B cell (primary cell): ENCODE results near the gene MBNL2. TPM values are rescaled to one million over a fixed set of nuclear protein-coding genes. Genes with fewer than 3 reads are reported as not detected.

Experiments
- ATAC-seq: fragments of 200-7000 bp; cut with Tn5 transposase; one replicate; pipeline ENCODE4 v1.10.0; 2021; ENCODE audit warnings: low read depth, mild to moderate bottlenecking, moderate number of reproducible peaks, moderate library complexity
- CTCF ChIA-PET: fragments of 350-600 bp; sonication (Branson Sonifier 250); formaldehyde crosslinking; loops from one replicate; lab custom pipeline; 2021; ENCODE audit warnings: antibody characterized with exemption, inconsistent platforms; lab: Charles Lee
- POLR2A ChIA-PET: fragments of 350-600 bp; sonication (Branson Sonifier 250); formaldehyde crosslinking; loops from one replicate; lab custom pipeline; 2021; ENCODE audit warnings: antibody characterized with exemption; lab: Charles Lee
- DNase-seq: peaks from one replicate; pipeline ENCODE4 v3.0.0; 2013
- H2AFZ ChIP-seq: 2 replicates; pipeline ENCODE4 v1.6.1; 2012; ENCODE audit warnings: mild to moderate bottlenecking, low read depth, low read length; ENCODE audit not compliant: insufficient read depth, poor library complexity, severe bottlenecking
- H3K27ac ChIP-seq, 2 donors: 1 replicate in 1 of 2; 2 replicates in 1 of 2; pipeline ENCODE4 v1.5.1; 2012 to 2013; ENCODE audit warnings: low read length in 2 of 2, mild to moderate bottlenecking in 2 of 2, moderate library complexity in 1 of 2
- H3K27me3 ChIP-seq, 4 experiments: fragments of 200-600 bp in 1 of 4; sonication (generic) in 1 of 4; replicated peaks in 1 of 4; 1 replicate in 2 of 4; 2 replicates in 2 of 4; pipeline versions ENCODE4 v1.6.1 to v1.7.0; 2013 to 2016; ENCODE audit warnings: low read length in 3 of 4, mild to moderate bottlenecking in 2 of 4, mixed read lengths in 1 of 4, moderate library complexity in 1 of 4; ENCODE audit not compliant: insufficient read depth in 4 of 4, control insufficient read depth in 3 of 4; ENCODE audit errors: control extremely low read depth in 1 of 4
- H3K36me3 ChIP-seq, 2 experiments: replicated peaks in 1 of 2; 1 replicate in 1 of 2; 2 replicates in 1 of 2; pipeline versions ENCODE4 v1.6.1 to v1.7.1; 2013; ENCODE audit warnings: low read length in 1 of 2; ENCODE audit not compliant: insufficient read depth in 2 of 2, control insufficient read depth in 1 of 2; ENCODE audit errors: control extremely low read depth in 1 of 2, extremely low read depth in 1 of 2
- H3K4me1 ChIP-seq, 2 donors: fragments of 200-600 bp in 1 of 2; sonication (generic) in 1 of 2; 1 replicate in 1 of 2; 2 replicates in 1 of 2; pipeline versions ENCODE4 v1.5.1 to v1.6.1; 2013 to 2017; ENCODE audit warnings: low read length in 2 of 2; ENCODE audit not compliant: control insufficient read depth in 2 of 2, insufficient read depth in 2 of 2
- H3K4me2 ChIP-seq: replicated peaks from 2 replicates; pipeline ENCODE3; 2012; ENCODE audit warnings: mild to moderate bottlenecking, low read depth, low read length; ENCODE audit not compliant: poor library complexity, severe bottlenecking
- H3K4me3 ChIP-seq, 5 experiments: fragments of 200-600 bp in 1 of 5; sonication (generic) in 1 of 5; 1 replicate in 3 of 5; 2 replicates in 2 of 5; pipeline versions ENCODE4 v1.5.1 to v1.7.0; 2011 to 2016; ENCODE audit warnings: low read length in 4 of 5, mild to moderate bottlenecking in 4 of 5, low read depth in 2 of 5, control low read depth in 1 of 5, moderate library complexity in 1 of 5; ENCODE audit not compliant: insufficient read depth in 1 of 5; ENCODE audit errors: control extremely low read depth in 1 of 5, extremely low read depth in 1 of 5
- H3K79me2 ChIP-seq: fragments of 200-600 bp; sonication (generic); one replicate; pipeline ENCODE4 v1.6.0; 2016; ENCODE audit warnings: low read length; ENCODE audit not compliant: control insufficient read depth, insufficient read depth
- H3K9ac ChIP-seq: fragments of 200-600 bp; sonication (generic); 2 replicates; pipeline ENCODE4 v1.6.1; 2017; ENCODE audit warnings: mild to moderate bottlenecking, low read length, moderate library complexity
- H3K9me3 ChIP-seq, 3 donors: one replicate each; pipeline versions ENCODE4 v1.6.1 to v1.7.1; 2013; ENCODE audit warnings: low read length in 2 of 3; ENCODE audit not compliant: control insufficient read depth in 2 of 3, insufficient read depth in 1 of 3; ENCODE audit errors: control extremely low read depth in 1 of 3
- H4K20me1 ChIP-seq: 2 replicates; pipeline ENCODE4 v1.6.0; 2012; ENCODE audit warnings: mild to moderate bottlenecking, low read length; ENCODE audit not compliant: insufficient read depth, control insufficient read depth, poor library complexity, severe bottlenecking
- H3K27ac Mint-ChIP-seq: one replicate; pipeline ENCODE4 v1.8.0; 2021; ENCODE audit warnings: mixed read lengths
- H3K27me3 Mint-ChIP-seq: one replicate; pipeline ENCODE4 v1.8.0; 2021; ENCODE audit warnings: mixed read lengths
- H3K4me1 Mint-ChIP-seq: one replicate; pipeline ENCODE4 v1.8.0; 2021; ENCODE audit warnings: mixed read lengths
- H3K4me3 Mint-ChIP-seq: one replicate; pipeline ENCODE4 v1.8.0; 2021; ENCODE audit warnings: mixed read lengths
- H3K9me3 Mint-ChIP-seq: one replicate; pipeline ENCODE4 v1.8.0; 2022; ENCODE audit warnings: mixed read lengths; ENCODE audit not compliant: insufficient read depth
- EZH2 ChIP-seq: IDR thresholded peaks from 2 replicates; pipeline ENCODE4 v1.6.1; 2012; ENCODE audit warnings: borderline replicate concordance, low read depth, mild to moderate bottlenecking, moderate library complexity, low read length; ENCODE audit not compliant: insufficient read depth, poor library complexity, severe bottlenecking
- WGBS: methylation state at CpG from one replicate; pipeline ENCODE4 v1.1.5; 2013; ENCODE audit warnings: missing lambda C conversion rate; ENCODE audit not compliant: insufficient coverage; 5-methylcytosine and 5-hydroxymethylcytosine counted together
- intact Hi-C: fragments of 100-400 bp; cut with micrococcal nuclease; formaldehyde crosslinking; loops from one replicate; pipeline ENCODE4 v1.10.0; 2022
- polyA plus RNA-seq: library from polyadenylated mRNA; depleted of rRNA; stranded (reverse); fragments of >200 nt; gene quantifications from 2 replicates; pipeline ENCODE4 v1.2.3, GENCODE V29; 2012
- total RNA-seq, 2 donors: library from RNA; stranded (reverse); fragments of 120-200 nt in 1 of 2; gene quantifications; 1 replicate in 1 of 2; 2 replicates in 1 of 2; pipeline versions ENCODE4 v1.2.3 to v1.2.4, GENCODE V29; 2013 to 2022
- TF ChIP-seq, protein P1 (sequence below): fragments of 200-600 bp; IDR thresholded peaks from one replicate; pipeline ENCODE4 v1.8.0; 2022; ENCODE audit warnings: antibody characterized with exemption, mild to moderate bottlenecking

MBNL2 gene
- total and polyA plus RNA-seq, 2 donors (not counting 1 experiment from before 2014, with no cell fraction given) = 6.9 to 50.1 TPM

DNA sequence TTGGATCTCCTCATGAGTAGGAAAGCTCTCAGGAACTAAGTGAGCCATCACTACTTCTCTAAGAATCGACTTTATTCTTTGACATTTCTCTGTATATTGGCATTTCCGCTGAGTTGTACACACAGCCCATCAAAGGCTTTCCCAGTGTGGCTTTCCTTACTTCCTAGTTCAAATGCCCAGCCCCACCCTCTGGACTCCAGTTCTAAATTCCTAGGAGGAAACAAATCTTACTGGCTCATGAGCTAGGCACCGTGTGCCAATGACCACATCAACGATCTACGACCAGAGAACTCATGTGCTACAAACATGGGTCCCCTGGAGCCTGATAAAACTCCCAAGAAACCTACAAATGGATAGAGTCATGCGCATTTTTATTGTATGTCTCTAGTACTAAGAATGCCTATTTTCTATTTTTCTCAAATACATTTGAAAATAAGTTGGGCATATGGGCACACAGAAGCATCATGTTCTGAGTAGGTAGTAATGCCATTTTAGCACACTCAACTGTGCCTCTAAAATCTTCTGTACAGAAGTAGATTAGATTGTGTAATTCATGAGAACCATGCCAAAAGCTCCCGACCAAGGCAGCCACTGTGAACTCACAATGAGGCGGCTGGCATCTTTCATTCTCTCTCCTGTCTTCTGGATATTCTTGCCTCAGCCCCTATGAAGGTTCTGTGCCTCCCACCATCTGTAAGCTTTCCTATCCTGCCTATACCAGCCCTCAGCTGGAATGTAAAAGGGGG lies 201.3 kb downstream of the MBNL2 start:
- peaks cover 2% of the 10 kb centered on the region for H3K9me3 Mint-ChIP-seq
- intact Hi-C loops = no loop called here
- Histone ChIP-seq H3K27me3 (peaks cover 0 to 6% (median 2%) of the 10 kb centered on the region in 4 experiments), H3K27ac (no peak overlapping the region), H3K9ac (no peak overlapping the region), H3K4me1 (no peaks in the 10 kb centered on the region), H2AFZ (no peak overlapping the region), H3K36me3 (no peaks in the 10 kb centered on the region), H3K4me3 (no peak overlapping the region), H3K9me3 (peaks cover 0 to 7% (median 0%) of the 10 kb centered on the region in 3 donors), H4K20me1 (no peaks in the 10 kb centered on the region), H3K4me2 (no peak overlapping the region), H3K79me2 (no peaks in the 10 kb centered on the region)
- peaks cover 3% of the 10 kb centered on the region for H3K27me3 Mint-ChIP-seq
- no peak for ATAC-seq
- WGBS = 96% methylated on average over 5 of the region's 8 CpGs
- CTCF ChIA-PET = no interaction called here
- H3K4me1 Mint-ChIP-seq = no peaks in the 10 kb centered on the region
- TF ChIP-seq EZH2 = no peak
- TF ChIP-seq, protein P1, sequence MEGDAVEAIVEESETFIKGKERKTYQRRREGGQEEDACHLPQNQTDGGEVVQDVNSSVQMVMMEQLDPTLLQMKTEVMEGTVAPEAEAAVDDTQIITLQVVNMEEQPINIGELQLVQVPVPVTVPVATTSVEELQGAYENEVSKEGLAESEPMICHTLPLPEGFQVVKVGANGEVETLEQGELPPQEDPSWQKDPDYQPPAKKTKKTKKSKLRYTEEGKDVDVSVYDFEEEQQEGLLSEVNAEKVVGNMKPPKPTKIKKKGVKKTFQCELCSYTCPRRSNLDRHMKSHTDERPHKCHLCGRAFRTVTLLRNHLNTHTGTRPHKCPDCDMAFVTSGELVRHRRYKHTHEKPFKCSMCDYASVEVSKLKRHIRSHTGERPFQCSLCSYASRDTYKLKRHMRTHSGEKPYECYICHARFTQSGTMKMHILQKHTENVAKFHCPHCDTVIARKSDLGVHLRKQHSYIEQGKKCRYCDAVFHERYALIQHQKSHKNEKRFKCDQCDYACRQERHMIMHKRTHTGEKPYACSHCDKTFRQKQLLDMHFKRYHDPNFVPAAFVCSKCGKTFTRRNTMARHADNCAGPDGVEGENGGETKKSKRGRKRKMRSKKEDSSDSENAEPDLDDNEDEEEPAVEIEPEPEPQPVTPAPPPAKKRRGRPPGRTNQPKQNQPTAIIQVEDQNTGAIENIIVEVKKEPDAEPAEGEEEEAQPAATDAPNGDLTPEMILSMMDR = no peak
- POLR2A ChIA-PET = no interaction called here
- H3K27ac Mint-ChIP-seq = no peak overlapping the region
- DNase-seq = no peak
- no peak overlapping the region for H3K4me3 Mint-ChIP-seq

DNA sequence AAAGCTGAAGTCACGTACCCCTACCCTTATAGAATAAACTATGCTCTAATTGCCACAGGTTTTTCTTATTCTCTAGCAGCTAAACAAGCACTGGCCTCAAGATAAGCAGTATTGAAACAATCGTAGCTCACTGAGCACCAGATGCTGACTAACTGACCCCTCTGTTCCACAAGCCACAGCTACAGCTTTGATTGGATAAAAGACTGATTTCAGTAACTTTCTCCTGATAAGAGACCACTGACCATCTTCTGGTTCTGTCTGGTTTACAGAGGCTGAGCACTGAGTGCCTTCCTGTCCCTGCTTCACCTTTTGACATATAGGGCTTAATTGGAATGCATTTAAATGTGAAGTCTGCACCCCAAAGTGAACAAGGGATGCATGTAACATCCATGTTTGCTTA lies 203.5 kb downstream of the MBNL2 start:
- Histone ChIP-seq H3K9me3 (peaks cover 0 to 7% (median 0%) of the 10 kb centered on the region in 3 donors), H3K36me3 (no peaks in the 10 kb centered on the region), H4K20me1 (no peaks in the 10 kb centered on the region), H3K9ac (no peak overlapping the region), H3K4me1 (no peaks in the 10 kb centered on the region), H3K79me2 (no peaks in the 10 kb centered on the region), H2AFZ (no peak overlapping the region), H3K4me3 (no peak overlapping the region), H3K27me3 (peaks cover 0 to 6% (median 0%) of the 10 kb centered on the region in 4 experiments), H3K27ac (no peak overlapping the region), H3K4me2 (no peak overlapping the region)
- no peak overlapping the region for H3K4me3 Mint-ChIP-seq
- no peak for TF ChIP-seq EZH2
- TF ChIP-seq, protein P1 = no peak
- ChIA-PET CTCF (no interaction called here), POLR2A (no interaction called here)
- ATAC-seq (no peak), DNase-seq (no peak)
- WGBS = 80% methylated on average over 1 of the region's 2 CpGs
- no peaks in the 10 kb centered on the region for H3K9me3 Mint-ChIP-seq
- no peaks in the 10 kb centered on the region for H3K4me1 Mint-ChIP-seq
- intact Hi-C loops = no loop called here
- no peak overlapping the region for H3K27ac Mint-ChIP-seq
- H3K27me3 Mint-ChIP-seq = peaks cover 3% of the 10 kb centered on the region
